CD4-positive, alpha-beta T cell treated with Interferon alpha-2 for 1 hour (primary cell): Measurements from ENCODE around the gene ANKS1A.
A peak's percentile ranks its signal among the peaks of the same experiment; 100 is the strongest.
"Not testable (repeated sequence)": the region's sequence is repeated elsewhere in the genome, so short reads cannot be mapped to it uniquely, and the experiment has no call there.

Experiments used
- DNase-seq, 2 donors: peaks; one replicate each; pipeline ENCODE4 v3.0.0-alpha.2; 2020 to 2022

The ANKS1A gene

GRCh38 chr6:34888874-34889555 is at the start of gene ANKS1A:
TSS of gene ANKS1A (plus strand) at chr6:34889255. CDS start at chr6:34889403, 148 bp downstream.
- peak; percentile 89 to 95 for DNase-seq

- no peak for DNase-seq
Measured at GRCh38 chr6:34839666-34840352, 49.2 kb upstream of the ANKS1A start.

- not testable (repeated sequence) for DNase-seq
Measured at GRCh38 chr6:34849066-34849465, 40.0 kb upstream of the ANKS1A start.

GRCh38 chr6:34851361-34851760 is 37.7 kb upstream of the ANKS1A start:
- DNase-seq: no peak

- DNase-seq: no peak
Measured at GRCh38 chr6:34852406-34853085, 36.5 kb upstream of the ANKS1A start.

GRCh38 chr6:34855463-34855862 is 33.6 kb upstream of the ANKS1A start:
- DNase-seq: no peak

- DNase-seq: no peak
Measured at GRCh38 chr6:34858681-34859080, 30.4 kb upstream of the ANKS1A start.

- DNase-seq: no peak
Measured at GRCh38 chr6:34859951-34860350, 29.1 kb upstream of the ANKS1A start.

GRCh38 chr6:34860776-34861175 is 28.3 kb upstream of the ANKS1A start:
- no peak for DNase-seq

- DNase-seq: no peak
Measured at GRCh38 chr6:34864007-34864406, 25.0 kb upstream of the ANKS1A start.

- no peak for DNase-seq
Measured at GRCh38 chr6:34865107-34865506, 23.9 kb upstream of the ANKS1A start.

- no peak for DNase-seq
Measured at GRCh38 chr6:34866509-34866908, 22.5 kb upstream of the ANKS1A start.

GRCh38 chr6:34867484-34867883 is 21.6 kb upstream of the ANKS1A start:
- DNase-seq: no peak

- DNase-seq: no peak
Measured at GRCh38 chr6:34871853-34872252, 17.2 kb upstream of the ANKS1A start.

- no peak for DNase-seq
Measured at GRCh38 chr6:34872332-34872731, 16.7 kb upstream of the ANKS1A start.

- DNase-seq: no peak
Measured at GRCh38 chr6:34875292-34876213, 13.5 kb upstream of the ANKS1A start.

- no peak for DNase-seq
Measured at GRCh38 chr6:34876472-34876871, 12.6 kb upstream of the ANKS1A start.

- no peak for DNase-seq
Measured at GRCh38 chr6:34877259-34877658, 11.8 kb upstream of the ANKS1A start.

- no peak for DNase-seq
Measured at GRCh38 chr6:34877869-34878485, 11.1 kb upstream of the ANKS1A start.

- DNase-seq: not testable (repeated sequence)
Measured at GRCh38 chr6:34884073-34884472, 5.0 kb upstream of the ANKS1A start.

GRCh38 chr6:34884996-34885395 is 4.1 kb upstream of the ANKS1A start:
- no peak for DNase-seq

GRCh38 chr6:34885837-34886236 is 3.2 kb upstream of the ANKS1A start:
- not testable (repeated sequence) for DNase-seq
